ENCODE data around the gene CDK11B.
"Not testable (repeated sequence)": the region's sequence is repeated elsewhere in the genome, so short reads cannot be mapped to it uniquely, and the experiment has no call there.

Gene CDK11B

DNA sequence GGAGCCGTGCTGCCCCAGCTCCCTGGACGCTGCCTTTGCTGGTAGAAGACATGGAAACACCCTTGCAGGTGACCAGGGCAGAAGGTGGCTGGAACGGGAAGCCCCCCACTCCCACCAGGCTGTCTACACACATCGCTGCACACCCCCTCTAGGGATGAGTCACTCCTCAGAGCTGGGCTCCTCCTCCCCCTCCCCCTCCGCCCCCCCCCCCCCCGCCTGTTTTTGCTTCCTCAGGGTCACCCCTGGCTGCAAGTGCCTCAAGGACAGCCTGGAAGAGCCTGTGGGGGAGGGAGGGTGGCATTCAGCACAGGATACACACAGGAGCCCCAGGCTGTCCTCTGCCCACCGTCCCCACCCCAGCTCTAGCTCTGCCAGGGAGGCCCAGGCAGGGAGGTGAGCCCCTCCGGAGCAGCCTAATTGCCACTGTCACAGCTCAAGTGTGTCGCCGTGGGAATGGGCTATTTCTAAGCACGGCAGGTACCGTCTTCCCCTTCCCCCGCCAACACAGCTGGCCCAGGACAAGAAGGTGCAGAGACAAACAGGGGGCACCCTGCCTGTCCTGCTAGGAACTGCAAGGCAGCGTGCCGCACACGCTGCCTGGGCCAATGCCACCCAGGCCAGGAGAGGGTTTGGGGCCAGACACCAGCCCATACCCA, 61.4 kb downstream of the CDK11B start:
- DNase-seq: no peak

DNA sequence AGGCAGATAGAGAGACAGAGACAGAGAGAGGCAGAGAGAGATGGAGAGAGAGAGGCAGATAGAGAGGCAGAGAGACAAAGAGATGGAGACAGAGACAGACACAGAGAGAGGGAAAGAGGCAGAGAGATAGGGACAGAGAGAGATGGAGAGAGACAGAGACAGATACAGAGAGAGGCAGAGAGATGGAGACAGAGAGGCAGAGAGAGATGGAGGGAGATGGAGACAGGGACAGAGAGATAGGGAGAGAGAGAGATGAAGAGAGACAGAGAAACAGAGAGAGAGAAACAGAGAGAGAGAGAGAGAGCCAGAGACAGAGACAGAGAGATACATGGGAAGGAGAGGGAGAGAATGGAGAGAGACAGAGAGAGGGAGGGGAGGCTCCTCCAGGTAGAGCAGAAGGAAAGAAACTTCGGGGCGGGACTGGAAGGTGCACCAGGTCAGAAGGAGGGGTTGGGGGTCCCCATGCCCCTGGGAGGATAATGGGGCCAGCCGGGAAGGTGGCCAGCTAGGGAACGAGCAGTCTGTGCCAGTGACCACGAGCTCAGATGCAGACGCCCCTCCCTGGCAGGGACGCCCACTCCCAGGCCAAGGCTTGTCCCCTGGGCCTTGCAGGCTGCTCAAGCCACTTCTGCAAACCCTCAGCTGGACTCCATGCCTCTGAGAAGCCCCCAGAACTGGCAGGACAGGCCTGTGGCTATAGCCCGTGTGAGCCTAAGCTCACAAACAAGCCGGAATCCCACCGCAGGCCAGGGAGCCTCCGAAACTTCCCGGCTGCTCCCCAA, 62.1 kb downstream of the CDK11B start:
- DNase-seq: no peak

DNA sequence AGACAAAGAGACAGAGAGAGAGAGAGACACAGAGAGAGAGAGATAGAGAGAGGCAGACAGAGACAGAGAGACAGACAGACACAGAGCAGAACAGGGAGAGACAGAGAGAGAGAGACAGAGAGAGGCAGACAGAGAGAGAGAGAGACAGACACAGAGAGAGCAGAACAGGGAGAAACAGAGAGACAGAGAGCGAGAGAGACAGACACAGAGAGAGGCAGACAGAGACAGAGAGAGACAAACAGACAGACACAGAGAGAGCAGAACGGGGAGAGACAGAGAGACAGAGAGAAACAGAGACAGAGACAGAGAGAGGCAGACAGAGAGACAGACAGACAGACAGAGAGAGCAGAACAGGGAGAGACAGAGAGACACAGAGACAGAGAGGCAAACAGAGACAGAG, 63.5 kb downstream of the CDK11B start:
- DNase-seq: not testable (repeated sequence)

DNA sequence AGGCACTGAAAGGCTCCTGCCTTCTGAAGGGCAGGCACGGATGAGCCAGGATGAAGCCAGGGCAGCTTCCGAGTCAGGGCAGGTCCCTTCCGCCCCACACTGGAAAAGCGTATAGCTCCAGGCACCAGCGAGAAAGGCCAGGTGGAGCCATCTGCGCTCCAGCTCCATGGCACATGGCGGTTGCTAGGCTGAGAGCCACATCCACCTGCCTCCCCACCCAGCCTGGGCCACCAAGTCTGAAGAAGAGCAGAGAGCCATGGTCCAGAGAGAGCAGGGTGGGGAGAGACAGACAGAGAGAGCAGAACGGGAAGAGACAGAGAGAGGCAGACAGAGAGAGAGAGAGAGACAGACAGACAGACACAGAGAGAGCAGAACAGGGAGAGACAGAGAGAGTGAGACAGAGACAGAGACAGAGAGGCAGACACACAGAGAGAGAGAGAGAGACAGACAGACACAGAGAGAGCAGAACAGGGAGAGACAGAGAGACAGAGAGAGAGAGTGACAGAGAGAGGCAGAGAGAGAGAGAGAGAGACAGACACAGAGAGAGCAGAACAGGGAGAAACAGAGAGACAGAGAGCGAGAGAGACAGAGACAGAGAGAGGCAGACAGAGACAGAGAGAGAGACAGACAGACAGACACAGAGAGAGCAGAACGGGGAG, 64.1 kb downstream of the CDK11B start:
- no peak for DNase-seq

DNA sequence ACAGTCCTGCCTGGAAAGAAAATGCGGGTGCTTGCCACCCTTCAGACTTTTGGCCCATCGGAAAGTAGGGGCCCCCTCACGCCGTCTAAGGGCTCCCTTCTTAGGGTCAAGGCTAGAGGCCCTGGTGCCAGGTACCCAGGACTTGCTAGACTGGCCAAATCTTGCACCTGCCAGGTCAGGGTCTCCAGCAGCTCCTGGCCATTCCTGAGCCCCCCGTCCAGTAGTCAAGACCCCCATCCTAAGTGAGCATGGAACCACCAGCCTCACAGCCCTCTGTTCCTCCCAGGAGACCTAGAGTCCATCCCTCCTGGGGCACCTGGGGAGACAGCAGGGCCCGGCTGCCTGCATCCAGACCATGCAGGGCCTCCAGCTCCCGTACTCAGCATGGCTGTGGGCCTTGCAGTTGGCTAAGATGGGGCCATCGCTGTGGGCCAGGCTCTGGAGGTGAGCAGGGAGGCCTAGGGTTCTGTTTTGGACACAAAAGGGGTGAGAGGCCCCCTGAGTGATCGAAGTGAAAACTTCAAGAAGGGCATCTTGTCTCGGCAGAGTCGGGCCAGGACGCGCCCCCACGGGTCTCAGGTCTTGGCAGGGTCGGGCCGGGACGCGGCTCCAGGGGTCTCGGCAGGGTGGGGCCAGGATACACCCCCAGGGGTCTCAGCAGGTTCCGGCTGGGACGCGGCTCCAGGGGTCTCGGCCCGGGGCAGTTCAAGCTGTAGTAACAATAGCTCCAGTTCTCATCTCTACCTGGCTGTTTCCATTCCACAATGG, 64.8 kb downstream of the CDK11B start:
- no peak for DNase-seq

DNA sequence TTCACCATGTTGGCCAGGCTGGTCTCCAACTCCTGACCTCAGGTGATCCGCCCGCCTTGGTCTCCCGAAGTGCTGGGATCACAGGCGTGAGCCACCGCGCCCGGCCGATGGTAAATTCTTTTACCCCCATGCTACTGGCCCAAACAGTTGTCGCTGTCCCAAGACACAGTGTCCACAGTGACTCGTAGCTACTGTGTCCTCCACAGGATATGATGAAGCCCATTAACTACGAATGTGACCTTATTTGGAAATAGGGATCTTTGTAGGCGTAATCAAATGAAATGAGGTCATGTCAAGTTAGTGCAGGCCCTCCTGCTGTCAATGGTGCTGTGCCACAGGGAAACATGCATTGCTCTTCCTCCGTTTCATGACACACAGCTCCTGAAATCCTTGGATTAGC, 67.4 kb downstream of the CDK11B start:
- no peak for DNase-seq
